AG04449 (cell line): ENCODE data around the gene NTRK2.

Source experiments
- CTCF ChIA-PET: fragments of 350-600 bp; formaldehyde crosslinking; extraction: SDS; loops from one replicate; lab custom pipeline; 2021; ENCODE audit warnings: antibody characterized with exemption; lab: Yijun Ruan, JAX
- POLR2A ChIA-PET: fragments of 400-600, 350-600 bp; formaldehyde crosslinking; extraction: SDS; loops from one replicate; lab custom pipeline; 2020; ENCODE audit warnings: antibody characterized with exemption, inconsistent platforms; lab: Yijun Ruan, JAX
- DNase-seq: peaks from one replicate; pipeline ENCODE4 v3.0.0-alpha.2; 2010; ENCODE audit warnings: low read depth, low spot score
- H3K4me3 ChIP-seq: 2 replicates; pipeline ENCODE4 v1.5.1; 2011; ENCODE audit warnings: low read depth, mild to moderate bottlenecking, control low read depth, low read length
- TF ChIP-seq, protein P1 (sequence below): IDR thresholded peaks from one replicate; pipeline ENCODE4 v1.5.1; 2011; ENCODE audit warnings: mild to moderate bottlenecking, moderate library complexity, low read length, control low read depth, inconsistent platforms; ENCODE audit not compliant: insufficient read depth; ENCODE audit errors: missing control alignments

The NTRK2 gene

DNA sequence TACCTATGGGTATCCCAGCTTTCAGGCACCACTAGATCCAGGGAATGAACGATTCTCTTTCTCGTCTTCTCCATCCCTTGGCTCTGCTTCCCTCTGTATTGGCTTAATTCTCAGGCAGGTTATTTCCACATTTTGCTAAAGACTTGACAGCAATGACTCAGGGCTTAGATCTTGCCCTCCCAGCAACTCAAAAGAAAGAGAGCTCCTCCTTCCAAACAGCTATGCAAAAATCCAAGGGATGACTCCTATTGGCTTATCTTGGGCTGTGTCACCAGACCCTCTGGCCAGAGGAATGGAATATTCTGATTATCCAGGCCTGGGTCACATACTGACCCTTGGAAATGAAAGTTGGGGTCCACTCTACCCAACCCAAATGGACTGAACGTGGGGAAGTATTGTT, 270.2 kb downstream of the NTRK2 start:
- no peak overlapping the region for H3K4me3 ChIP-seq
- ChIA-PET CTCF (interaction anchor here (0.8 to 1.0 kb wide), 2 partner anchors 10 to 242 kb away, joined by 3 to 4 read pairs; no protein-coding TSS in a partner anchor), POLR2A (no interaction called here)
- TF ChIP-seq, protein P1, sequence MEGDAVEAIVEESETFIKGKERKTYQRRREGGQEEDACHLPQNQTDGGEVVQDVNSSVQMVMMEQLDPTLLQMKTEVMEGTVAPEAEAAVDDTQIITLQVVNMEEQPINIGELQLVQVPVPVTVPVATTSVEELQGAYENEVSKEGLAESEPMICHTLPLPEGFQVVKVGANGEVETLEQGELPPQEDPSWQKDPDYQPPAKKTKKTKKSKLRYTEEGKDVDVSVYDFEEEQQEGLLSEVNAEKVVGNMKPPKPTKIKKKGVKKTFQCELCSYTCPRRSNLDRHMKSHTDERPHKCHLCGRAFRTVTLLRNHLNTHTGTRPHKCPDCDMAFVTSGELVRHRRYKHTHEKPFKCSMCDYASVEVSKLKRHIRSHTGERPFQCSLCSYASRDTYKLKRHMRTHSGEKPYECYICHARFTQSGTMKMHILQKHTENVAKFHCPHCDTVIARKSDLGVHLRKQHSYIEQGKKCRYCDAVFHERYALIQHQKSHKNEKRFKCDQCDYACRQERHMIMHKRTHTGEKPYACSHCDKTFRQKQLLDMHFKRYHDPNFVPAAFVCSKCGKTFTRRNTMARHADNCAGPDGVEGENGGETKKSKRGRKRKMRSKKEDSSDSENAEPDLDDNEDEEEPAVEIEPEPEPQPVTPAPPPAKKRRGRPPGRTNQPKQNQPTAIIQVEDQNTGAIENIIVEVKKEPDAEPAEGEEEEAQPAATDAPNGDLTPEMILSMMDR: no peak
- no peak for DNase-seq

DNA sequence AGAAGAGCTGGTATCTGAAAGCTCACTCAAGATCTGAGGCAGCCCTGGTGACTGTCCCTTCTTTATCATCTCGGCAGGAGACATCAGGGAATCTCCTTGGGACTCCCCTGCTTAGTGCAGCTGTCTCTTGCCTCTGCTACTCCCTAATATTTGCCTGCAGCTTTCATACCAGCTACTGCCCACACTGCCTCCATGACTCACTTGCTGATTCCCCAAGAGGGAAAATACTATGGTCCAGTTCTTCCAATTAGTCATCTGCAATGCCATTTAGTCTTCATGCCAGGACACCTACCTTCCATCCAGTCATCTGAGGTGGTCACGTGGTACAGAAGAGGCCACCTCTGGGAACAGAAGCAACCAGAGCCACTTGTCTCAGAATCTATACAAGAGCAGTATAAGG, 270.8 kb downstream of the NTRK2 start:
- ChIA-PET CTCF (interaction anchor here (0.8 kb wide), 1 partner anchor 10 kb away, joined by 4 read pairs; no protein-coding TSS in a partner anchor), POLR2A (no interaction called here)
- TF ChIP-seq, protein P1: no peak
- no peak overlapping the region for H3K4me3 ChIP-seq
- no peak for DNase-seq

GRCh38 chr9:84941792-84942191, 272.3 kb downstream of the NTRK2 start:
- TF ChIP-seq, protein P1: no peak
- H3K4me3 ChIP-seq: no peak overlapping the region
- ChIA-PET CTCF (no interaction called here), POLR2A (no interaction called here)
- no peak for DNase-seq

DNA sequence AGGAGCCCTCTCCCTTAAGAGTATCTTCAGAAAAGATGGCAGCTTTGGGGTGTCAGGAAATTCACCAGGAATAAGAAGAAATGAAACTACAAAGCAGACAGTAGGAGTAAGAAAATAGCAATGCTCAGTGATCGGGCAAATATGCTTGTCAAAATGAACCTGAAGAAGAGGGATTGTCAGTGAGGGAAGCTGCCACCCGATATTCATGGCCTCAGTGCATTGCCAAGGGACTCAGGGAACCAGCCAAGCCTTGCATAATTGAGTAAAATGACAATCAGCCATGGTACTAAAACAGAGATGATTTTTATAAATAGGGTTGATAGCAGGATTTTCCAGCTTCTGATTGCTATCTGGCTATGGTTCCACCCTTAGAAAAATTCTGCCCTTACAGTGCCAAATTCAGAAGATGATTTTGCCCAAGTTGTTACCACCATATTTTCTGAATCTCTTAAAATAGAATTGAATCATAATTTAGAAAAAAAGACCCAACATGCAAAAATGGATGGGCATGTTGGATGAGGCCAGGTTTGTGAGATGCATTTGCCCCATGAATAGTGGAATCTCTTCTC, 274.0 kb downstream of the NTRK2 start:
- ChIA-PET POLR2A (no interaction called here), CTCF (interaction anchor here (0.7 kb wide), 1 partner anchor 271 kb away, joined by 3 read pairs; no protein-coding TSS in a partner anchor)
- no peak overlapping the region for H3K4me3 ChIP-seq
- DNase-seq: no peak
- TF ChIP-seq, protein P1: no peak

DNA sequence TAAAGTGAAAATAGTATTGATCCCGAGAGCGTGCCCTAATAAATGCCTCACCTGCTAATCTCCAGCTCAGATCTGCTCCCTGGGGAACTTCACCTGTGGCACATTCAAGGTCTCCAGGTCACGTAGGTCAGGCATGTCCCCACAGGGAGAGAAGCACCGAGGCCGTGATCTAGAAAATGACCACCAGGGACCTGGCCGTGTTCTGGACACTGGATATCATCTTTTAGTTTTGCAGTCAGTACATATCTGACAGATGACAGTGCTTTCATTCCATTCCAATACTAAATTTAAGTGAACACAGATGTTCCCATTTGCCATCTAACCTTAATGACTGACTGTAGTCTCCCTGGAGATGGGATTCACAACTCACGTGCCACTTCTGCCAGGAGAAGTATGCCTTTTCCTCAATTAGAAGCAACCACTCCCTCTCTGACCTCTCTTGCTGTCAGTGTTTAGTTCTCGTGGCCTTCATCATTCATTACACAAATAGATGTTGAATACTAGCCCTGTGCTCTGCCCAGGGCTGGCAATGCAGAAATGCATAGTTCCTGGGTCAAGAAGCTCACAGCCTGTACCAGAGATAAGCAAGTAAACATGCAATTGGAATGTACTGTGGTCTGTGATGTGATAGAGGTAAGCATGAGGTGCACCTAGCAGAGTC, 276.5 kb downstream of the NTRK2 start:
- CTCF ChIA-PET: interaction anchor here (1.3 kb wide), 1 partner anchor 248 kb away, joined by 3 read pairs; no protein-coding TSS in a partner anchor

More for the DNA sequence above, 276.5 kb downstream of the NTRK2 start:
- TF ChIP-seq, protein P1: no peak
- POLR2A ChIA-PET: no interaction called here
- no peak overlapping the region for H3K4me3 ChIP-seq
- DNase-seq: no peak
